ENCODE measurements around the gene ISG20. TPM values are rescaled to one million over a fixed set of nuclear protein-coding genes. Genes with fewer than 3 reads are reported as not detected.
A peak's percentile ranks its signal among the peaks of the same experiment; 100 is the strongest.

ISG20 gene
- total and polyA plus RNA-seq, 2 donors = 75.1 to 272 TPM

DNA sequence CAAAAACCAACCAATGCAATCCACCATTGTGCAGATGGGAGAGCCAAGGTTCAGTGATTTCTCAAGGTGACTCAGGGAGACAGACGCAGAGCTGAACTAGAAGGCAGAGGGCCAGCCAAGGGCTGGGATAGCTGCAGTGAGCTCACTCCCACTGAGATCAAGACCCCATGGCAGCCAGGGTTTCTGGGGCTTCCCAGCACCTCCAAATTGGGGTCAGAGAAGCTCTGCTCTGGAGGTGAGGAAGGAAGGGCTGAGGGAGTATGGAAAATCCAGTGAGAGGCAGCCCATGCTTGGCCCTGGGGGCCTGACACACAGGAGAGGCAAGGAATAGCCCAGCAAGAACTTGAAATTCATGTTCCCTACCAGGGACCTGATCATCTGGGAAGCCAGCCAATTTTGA, 61.0 kb downstream of the ISG20 start:
- no peak overlapping the region for H3K27ac ChIP-seq (ENCODE audit: low read depth in 1 of 2, low read length in 1 of 2)
- H3K4me1 ChIP-seq (ENCODE audit: control insufficient read depth in 2 of 2, insufficient read depth in 2 of 2, low read length in 2 of 2) = peaks cover 0 to 2% of the 10 kb centered on the region in 2 donors
- H3K36me3 ChIP-seq (ENCODE audit: control insufficient read depth in 2 of 2, insufficient read depth in 2 of 2, low read length in 1 of 2) = no peaks in the 10 kb centered on the region
- no peaks in the 10 kb centered on the region for H3K9me3 ChIP-seq (ENCODE audit: control insufficient read depth in 2 of 2, insufficient read depth in 1 of 2, low read length in 1 of 2)
- WGBS = 95% methylated on average over 1 of the region's 1 CpG
- H3K4me3 ChIP-seq (ENCODE audit: low read length in 2 of 2) = no peak overlapping the region
- DNase-seq (ENCODE audit: low read depth in 6 of 9, low spot score in 9 of 9) = no peak
- peaks cover 13 to 28% of the 10 kb centered on the region in 2 donors for H3K27me3 ChIP-seq (ENCODE audit: control insufficient read depth in 2 of 2, insufficient read depth in 1 of 2, low read length in 1 of 2)

DNA sequence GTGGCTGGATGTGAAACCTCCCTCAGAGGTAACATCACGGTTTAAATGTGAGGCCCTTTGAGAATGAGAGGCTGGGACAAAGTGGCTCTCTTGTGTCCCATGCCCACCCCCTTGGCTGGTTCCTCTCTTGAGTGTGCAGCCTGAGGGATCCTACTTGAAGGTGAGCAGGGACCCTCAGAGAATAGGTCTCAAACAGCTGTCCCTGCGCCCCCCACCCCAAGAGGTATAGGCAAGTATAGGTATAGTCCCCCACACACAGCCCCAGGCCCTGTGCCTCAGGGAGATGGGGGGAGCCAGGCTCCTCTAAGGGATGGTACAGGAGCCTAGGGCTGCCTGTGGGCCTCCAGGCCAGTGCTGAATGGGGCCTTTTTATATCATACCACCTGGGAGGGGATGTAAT, 61.9 kb downstream of the ISG20 start:
- 92% methylated on average over 2 of the region's 2 CpGs for WGBS
- DNase-seq (ENCODE audit: low read depth in 6 of 9, low spot score in 9 of 9) = no peak
- Histone ChIP-seq H3K27ac (ENCODE audit: low read depth in 1 of 2, low read length in 1 of 2) (no peak overlapping the region), H3K9me3 (ENCODE audit: control insufficient read depth in 2 of 2, insufficient read depth in 1 of 2, low read length in 1 of 2) (no peaks in the 10 kb centered on the region), H3K4me3 (ENCODE audit: low read length in 2 of 2) (no peak overlapping the region), H3K27me3 (ENCODE audit: control insufficient read depth in 2 of 2, insufficient read depth in 1 of 2, low read length in 1 of 2) (peaks cover 16 to 36% of the 10 kb centered on the region in 2 donors), H3K4me1 (ENCODE audit: control insufficient read depth in 2 of 2, insufficient read depth in 2 of 2, low read length in 2 of 2) (peaks cover 0 to 3% of the 10 kb centered on the region in 2 donors), H3K36me3 (ENCODE audit: control insufficient read depth in 2 of 2, insufficient read depth in 2 of 2, low read length in 1 of 2) (no peaks in the 10 kb centered on the region)

DNA sequence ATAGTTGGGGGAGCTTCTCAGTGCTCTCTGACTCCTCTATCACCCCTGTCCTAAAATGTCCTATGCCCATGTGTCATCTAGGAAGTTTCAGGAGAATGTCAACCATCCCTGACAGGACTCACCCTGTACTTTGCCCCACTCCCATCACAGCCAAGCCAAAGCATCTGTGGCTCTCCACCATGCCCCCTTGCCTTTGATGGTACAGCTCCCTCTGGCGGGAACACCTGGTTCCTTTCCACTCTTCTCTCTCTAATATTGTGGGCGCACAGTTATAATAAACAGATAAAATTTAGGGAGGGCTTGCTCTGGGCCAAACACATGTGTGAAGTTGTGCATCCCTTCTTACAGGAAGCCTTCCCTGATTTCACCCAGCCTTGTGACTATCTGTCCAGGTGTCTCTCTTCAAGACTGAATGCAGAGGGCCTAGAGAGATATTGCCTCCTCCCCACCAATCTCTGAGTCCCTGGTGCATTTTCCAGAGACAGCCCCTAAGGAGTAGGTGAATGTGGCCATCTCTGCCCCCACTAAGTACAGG, 62.8 kb downstream of the ISG20 start:
- Histone ChIP-seq H3K4me1 (ENCODE audit: control insufficient read depth in 2 of 2, insufficient read depth in 2 of 2, low read length in 2 of 2) (peaks cover 0 to 3% of the 10 kb centered on the region in 2 donors), H3K9me3 (ENCODE audit: control insufficient read depth in 2 of 2, insufficient read depth in 1 of 2, low read length in 1 of 2) (no peaks in the 10 kb centered on the region), H3K27ac (ENCODE audit: low read depth in 1 of 2, low read length in 1 of 2) (no peak overlapping the region), H3K36me3 (ENCODE audit: control insufficient read depth in 2 of 2, insufficient read depth in 2 of 2, low read length in 1 of 2) (no peaks in the 10 kb centered on the region), H3K4me3 (ENCODE audit: low read length in 2 of 2) (no peak overlapping the region), H3K27me3 (ENCODE audit: control insufficient read depth in 2 of 2, insufficient read depth in 1 of 2, low read length in 1 of 2) (peaks cover 25 to 44% of the 10 kb centered on the region in 2 donors)
- 87% methylated on average over 2 of the region's 2 CpGs for WGBS
- DNase-seq (ENCODE audit: low read depth in 6 of 9, low spot score in 9 of 9) = peak in 4 of 9 donors; percentile 2 to 32 (median 16)

DNA sequence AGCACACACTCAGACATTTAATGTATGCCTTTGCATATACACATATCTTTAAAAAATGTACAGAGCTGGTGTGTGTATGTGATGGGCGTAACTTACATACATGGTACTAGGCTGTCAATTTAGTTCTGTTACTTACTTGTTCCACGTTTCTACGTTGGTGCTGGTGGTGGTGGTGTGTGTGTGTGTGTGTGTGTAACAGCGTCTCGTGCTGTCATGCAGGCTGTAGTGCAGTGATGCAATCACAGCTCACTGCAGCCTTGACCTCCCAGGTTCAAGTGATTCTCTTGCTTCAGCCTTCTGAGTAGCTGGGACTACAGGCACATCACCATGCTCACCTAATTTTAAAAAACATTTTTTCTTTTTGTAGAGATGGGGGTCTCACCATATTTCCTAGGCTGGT, 64.2 kb downstream of the ISG20 start:
- Histone ChIP-seq H3K9me3 (ENCODE audit: control insufficient read depth in 2 of 2, insufficient read depth in 1 of 2, low read length in 1 of 2) (no peaks in the 10 kb centered on the region), H3K36me3 (ENCODE audit: control insufficient read depth in 2 of 2, insufficient read depth in 2 of 2, low read length in 1 of 2) (no peaks in the 10 kb centered on the region), H3K27me3 (ENCODE audit: control insufficient read depth in 2 of 2, insufficient read depth in 1 of 2, low read length in 1 of 2) (peaks cover 30 to 46% of the 10 kb centered on the region in 2 donors), H3K27ac (ENCODE audit: low read depth in 1 of 2, low read length in 1 of 2) (no peak overlapping the region), H3K4me1 (ENCODE audit: control insufficient read depth in 2 of 2, insufficient read depth in 2 of 2, low read length in 2 of 2) (peaks cover 0 to 3% of the 10 kb centered on the region in 2 donors), H3K4me3 (ENCODE audit: low read length in 2 of 2) (no peak overlapping the region)
- DNase-seq (ENCODE audit: low read depth in 6 of 9, low spot score in 9 of 9) = no peak
- 89% methylated on average over 5 of the region's 5 CpGs for WGBS

DNA sequence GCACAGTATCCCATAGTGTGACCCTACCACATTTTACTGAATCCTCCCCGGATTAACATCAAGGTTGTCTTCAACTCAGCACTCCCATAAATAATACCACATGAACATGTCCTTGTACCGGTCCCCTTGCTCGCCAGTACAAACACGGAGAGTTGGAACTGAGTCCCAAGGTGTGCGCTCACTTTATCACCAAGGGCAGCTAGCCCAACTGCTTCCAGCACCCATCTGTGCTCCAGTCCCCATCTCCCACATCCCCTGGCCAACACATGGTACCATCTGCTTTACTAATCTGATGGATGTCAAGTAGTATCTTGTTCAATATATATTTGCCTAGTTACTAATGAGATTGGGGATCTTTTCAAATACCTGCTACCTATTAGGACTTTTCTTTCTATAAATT, 64.7 kb downstream of the ISG20 start:
- H3K4me1 ChIP-seq (ENCODE audit: control insufficient read depth in 2 of 2, insufficient read depth in 2 of 2, low read length in 2 of 2) = peaks cover 0 to 3% of the 10 kb centered on the region in 2 donors
- H3K9me3 ChIP-seq (ENCODE audit: control insufficient read depth in 2 of 2, insufficient read depth in 1 of 2, low read length in 1 of 2) = no peaks in the 10 kb centered on the region
- no peak overlapping the region for H3K27ac ChIP-seq (ENCODE audit: low read depth in 1 of 2, low read length in 1 of 2)
- no peak overlapping the region for H3K4me3 ChIP-seq (ENCODE audit: low read length in 2 of 2)
- 96% methylated on average over 5 of the region's 5 CpGs for WGBS
- DNase-seq (ENCODE audit: low read depth in 6 of 9, low spot score in 9 of 9) = no peak
- peaks cover 30 to 52% of the 10 kb centered on the region in 2 donors for H3K27me3 ChIP-seq (ENCODE audit: control insufficient read depth in 2 of 2, insufficient read depth in 1 of 2, low read length in 1 of 2)
- no peaks in the 10 kb centered on the region for H3K36me3 ChIP-seq (ENCODE audit: control insufficient read depth in 2 of 2, insufficient read depth in 2 of 2, low read length in 1 of 2)

DNA sequence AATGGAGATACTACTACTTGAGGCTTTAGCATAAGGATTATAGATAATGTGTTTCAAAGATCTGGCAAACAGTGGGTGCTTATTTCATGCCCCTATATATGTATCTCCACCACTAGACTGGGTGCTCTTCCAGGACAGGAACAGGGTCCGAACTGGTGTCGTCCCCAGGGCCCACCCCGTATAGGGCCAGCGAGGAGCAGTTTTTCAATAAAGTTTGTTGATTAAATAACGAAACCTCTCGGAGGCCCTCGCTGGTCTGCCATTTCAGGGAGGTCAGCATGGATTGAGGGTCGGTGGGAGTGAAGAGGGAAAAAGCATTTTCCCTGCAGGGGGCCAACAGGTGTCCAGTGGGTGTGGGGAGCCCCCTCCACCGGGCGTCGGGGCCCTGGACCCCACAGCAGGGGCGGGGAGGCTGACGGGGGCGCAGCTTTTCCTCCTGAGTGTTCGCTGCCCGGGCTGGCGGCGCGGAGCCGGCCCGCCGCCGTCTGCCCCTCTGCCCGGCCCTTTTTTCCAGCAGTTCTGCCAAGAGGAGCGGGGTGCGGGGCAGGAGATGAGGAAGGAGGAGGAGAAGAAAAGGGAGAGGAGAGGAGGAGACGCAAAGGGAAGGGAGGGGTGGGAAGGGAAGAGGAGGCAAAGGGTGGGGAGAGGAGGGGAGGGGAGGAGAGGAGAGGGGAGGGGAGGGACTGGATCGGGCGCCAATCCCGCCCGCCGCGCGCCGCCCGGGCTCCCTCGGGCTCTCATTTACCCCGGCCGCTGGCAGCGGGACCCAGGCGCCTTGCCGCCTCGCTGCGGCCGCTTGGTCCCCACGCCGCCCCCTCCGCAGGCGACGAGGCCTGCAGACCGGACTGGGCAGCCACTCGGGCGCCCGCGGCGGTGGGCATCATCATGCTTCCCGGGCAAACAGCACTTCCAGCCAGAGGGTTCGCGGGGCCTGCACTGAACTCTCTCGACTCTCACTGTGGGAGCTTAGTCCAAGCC, 66.3 kb downstream of the ISG20 start:
- peaks cover 30 to 51% of the 10 kb centered on the region in 2 donors for H3K27me3 ChIP-seq (ENCODE audit: control insufficient read depth in 2 of 2, insufficient read depth in 1 of 2, low read length in 1 of 2)
- no peak for DNase-seq (ENCODE audit: low read depth in 6 of 9, low spot score in 9 of 9)
- H3K9me3 ChIP-seq (ENCODE audit: control insufficient read depth in 2 of 2, insufficient read depth in 1 of 2, low read length in 1 of 2) = no peaks in the 10 kb centered on the region
- H3K36me3 ChIP-seq (ENCODE audit: control insufficient read depth in 2 of 2, insufficient read depth in 2 of 2, low read length in 1 of 2) = no peaks in the 10 kb centered on the region
- no peak overlapping the region for H3K27ac ChIP-seq (ENCODE audit: low read depth in 1 of 2, low read length in 1 of 2)
- 7% methylated on average over 60 of the region's 60 CpGs for WGBS
- H3K4me3 ChIP-seq (ENCODE audit: low read length in 2 of 2) = peak overlapping the region in 1 of 2 donors; percentile 11
- H3K4me1 ChIP-seq (ENCODE audit: control insufficient read depth in 2 of 2, insufficient read depth in 2 of 2, low read length in 2 of 2) = peaks cover 0 to 3% of the 10 kb centered on the region in 2 donors

DNA sequence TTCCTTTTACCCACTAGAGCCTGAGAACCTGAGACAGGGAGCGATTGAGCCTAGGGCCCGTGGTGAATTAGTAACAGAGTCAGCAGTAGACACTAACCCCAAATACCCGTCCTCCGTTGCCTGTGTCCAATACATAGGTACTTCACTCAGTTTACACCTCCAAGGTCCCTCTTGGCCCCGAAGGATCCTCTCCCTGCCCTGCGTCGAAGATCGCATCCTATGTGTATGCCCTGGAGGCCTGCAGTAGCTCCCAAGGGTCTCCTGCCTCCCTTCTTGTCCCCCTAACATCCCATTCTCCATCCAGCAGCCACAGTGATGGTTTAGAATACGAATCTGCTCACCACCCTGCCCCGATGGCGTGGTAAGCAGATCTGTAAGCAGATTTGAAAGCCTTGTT, 67.0 kb downstream of the ISG20 start:
- Histone ChIP-seq H3K36me3 (ENCODE audit: control insufficient read depth in 2 of 2, insufficient read depth in 2 of 2, low read length in 1 of 2) (no peaks in the 10 kb centered on the region), H3K27me3 (ENCODE audit: control insufficient read depth in 2 of 2, insufficient read depth in 1 of 2, low read length in 1 of 2) (peaks cover 30 to 53% of the 10 kb centered on the region in 2 donors), H3K4me1 (ENCODE audit: control insufficient read depth in 2 of 2, insufficient read depth in 2 of 2, low read length in 2 of 2) (peaks cover 0 to 3% of the 10 kb centered on the region in 2 donors), H3K9me3 (ENCODE audit: control insufficient read depth in 2 of 2, insufficient read depth in 1 of 2, low read length in 1 of 2) (no peaks in the 10 kb centered on the region), H3K4me3 (ENCODE audit: low read length in 2 of 2) (no peak overlapping the region), H3K27ac (ENCODE audit: low read depth in 1 of 2, low read length in 1 of 2) (no peak overlapping the region)
- WGBS = 92% methylated on average over 11 of the region's 11 CpGs
- no peak for DNase-seq (ENCODE audit: low read depth in 6 of 9, low spot score in 9 of 9)

All from thymus (tissue), 11 donors.